Uterus (tissue), 2 donors: ENCODE data around the gene EGFLAM.

ENCODE experiments used
- POLR2A ChIP-seq, 2 donors: fragments of 450-650 bp; IDR thresholded peaks; one replicate each; pipeline ENCODE4 v1.6.1; 2016; ENCODE audit warnings: antibody characterized with exemption in 2 of 2, mild to moderate bottlenecking in 1 of 2, moderate library complexity in 1 of 2
- TF ChIP-seq, protein P1 (sequence below), 4 experiments: fragments of 200-600 bp in 2 of 4; fragments of 450-650 bp in 2 of 4; sonication (generic) in 2 of 4; IDR thresholded peaks; one replicate each; pipeline ENCODE4 v1.5.1; 2016 to 2019; ENCODE audit warnings: antibody characterized with exemption in 4 of 4, mild to moderate bottlenecking in 2 of 4, moderate library complexity in 1 of 4

DNA sequence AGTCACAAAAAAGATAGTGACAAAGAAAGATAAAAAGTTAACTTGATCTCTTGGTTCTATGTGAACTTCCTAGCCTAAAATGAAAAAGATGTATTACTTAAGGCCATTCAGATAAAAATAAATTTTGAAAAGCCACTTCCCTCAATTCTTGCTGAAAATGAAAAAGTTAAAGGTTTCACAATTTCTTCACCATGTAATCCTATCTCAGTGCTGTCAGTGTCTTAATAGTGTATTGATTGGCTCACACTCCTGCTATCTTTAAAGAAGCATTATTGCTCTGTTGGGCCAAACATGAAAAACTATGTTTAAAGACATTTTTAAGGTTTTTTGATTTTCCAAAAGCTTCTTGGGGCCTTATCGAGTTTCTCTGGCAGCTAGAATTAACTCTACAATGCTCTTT lies 18.1 kb upstream of the EGFLAM start:
- TF ChIP-seq POLR2A (IDR thresholded peaks at IDR 0.05), result no peak
- TF ChIP-seq, protein P1, sequence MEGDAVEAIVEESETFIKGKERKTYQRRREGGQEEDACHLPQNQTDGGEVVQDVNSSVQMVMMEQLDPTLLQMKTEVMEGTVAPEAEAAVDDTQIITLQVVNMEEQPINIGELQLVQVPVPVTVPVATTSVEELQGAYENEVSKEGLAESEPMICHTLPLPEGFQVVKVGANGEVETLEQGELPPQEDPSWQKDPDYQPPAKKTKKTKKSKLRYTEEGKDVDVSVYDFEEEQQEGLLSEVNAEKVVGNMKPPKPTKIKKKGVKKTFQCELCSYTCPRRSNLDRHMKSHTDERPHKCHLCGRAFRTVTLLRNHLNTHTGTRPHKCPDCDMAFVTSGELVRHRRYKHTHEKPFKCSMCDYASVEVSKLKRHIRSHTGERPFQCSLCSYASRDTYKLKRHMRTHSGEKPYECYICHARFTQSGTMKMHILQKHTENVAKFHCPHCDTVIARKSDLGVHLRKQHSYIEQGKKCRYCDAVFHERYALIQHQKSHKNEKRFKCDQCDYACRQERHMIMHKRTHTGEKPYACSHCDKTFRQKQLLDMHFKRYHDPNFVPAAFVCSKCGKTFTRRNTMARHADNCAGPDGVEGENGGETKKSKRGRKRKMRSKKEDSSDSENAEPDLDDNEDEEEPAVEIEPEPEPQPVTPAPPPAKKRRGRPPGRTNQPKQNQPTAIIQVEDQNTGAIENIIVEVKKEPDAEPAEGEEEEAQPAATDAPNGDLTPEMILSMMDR (IDR thresholded peaks at IDR 0.05), result no peak
